WTC11 (cell line): ENCODE measurements around the gene C13orf46. TPM values are rescaled to one million over a fixed set of nuclear protein-coding genes. Genes with fewer than 3 reads are reported as not detected.

Source experiments
- ATAC-seq: fragments of 200-7000 bp; cut with Tn5 transposase; 2 replicates; pipeline ENCODE4 v1.10.0; 2021; ENCODE audit warnings: mild to moderate bottlenecking, moderate library complexity
- CTCF ChIA-PET: fragments of 300-600 bp; sonication (Branson Sonifier 250); formaldehyde crosslinking; loops from one replicate; lab custom pipeline; 2021; ENCODE audit warnings: antibody characterized with exemption; lab: Charles Lee
- POLR2A ChIA-PET: fragments of 350-600 bp; sonication (Branson Sonifier 250); formaldehyde crosslinking; loops from one replicate; lab custom pipeline; 2021; ENCODE audit warnings: antibody characterized with exemption; lab: Charles Lee
- DNase-seq: peaks from one replicate; pipeline ENCODE4 v3.0.0; 2021; ENCODE audit warnings: low spot score
- H3K27ac Mint-ChIP-seq: 2 replicates; pipeline ENCODE4 v1.8.0; 2021; ENCODE audit warnings: mixed read lengths
- H3K27me3 Mint-ChIP-seq: 2 replicates; pipeline ENCODE4 v1.8.0; 2021; ENCODE audit warnings: low read depth, mild to moderate bottlenecking, moderate library complexity, mixed read lengths
- H3K36me3 Mint-ChIP-seq: 2 replicates; pipeline ENCODE4 v1.8.0; 2021; ENCODE audit warnings: mixed read lengths
- H3K4me1 Mint-ChIP-seq: 2 replicates; pipeline ENCODE4 v1.8.0; 2022; ENCODE audit warnings: mixed read lengths
- H3K4me3 Mint-ChIP-seq: 2 replicates; pipeline ENCODE4 v1.8.0; 2021; ENCODE audit warnings: mild to moderate bottlenecking, moderate library complexity, mixed read lengths
- H3K9me3 Mint-ChIP-seq: 2 replicates; pipeline ENCODE4 v1.8.0; 2021; ENCODE audit warnings: mixed read lengths
- CTCF ChIP-seq: fragments of 200-600 bp; IDR thresholded peaks from 2 replicates; pipeline ENCODE4 v1.8.0; 2022; ENCODE audit warnings: antibody characterized with exemption
- ESRRA ChIP-seq: sonication (generic); formaldehyde crosslinking; IDR thresholded peaks from 2 replicates; pipeline ENCODE4 v1.8.1; 2022; ENCODE audit warnings: mild to moderate bottlenecking, missing genetic modification reagents, borderline replicate concordance
- GTF2I ChIP-seq: fragments of 250-450 bp; sonication (Bioruptor Pico); conservative IDR thresholded peaks from 2 replicates; pipeline ENCODE4 v1.4.0; 2021; ENCODE audit warnings: mild to moderate bottlenecking
- MAX ChIP-seq: sonication (generic); formaldehyde crosslinking; IDR thresholded peaks from 2 replicates; pipeline ENCODE4 v1.8.0; 2022; ENCODE audit warnings: mild to moderate bottlenecking, missing genetic modification reagents
- MYBL2 ChIP-seq: sonication (generic); formaldehyde crosslinking; IDR thresholded peaks from 2 replicates; pipeline ENCODE4 v1.8.1; 2023; ENCODE audit warnings: mild to moderate bottlenecking, moderate library complexity, missing genetic modification reagents
- OVOL2 ChIP-seq: fragments of 250-450 bp; sonication (Bioruptor Pico); IDR thresholded peaks from 2 replicates; pipeline ENCODE4 v1.9.0; 2021; ENCODE audit warnings: mild to moderate bottlenecking, borderline replicate concordance
- TEAD1 ChIP-seq: sonication (generic); formaldehyde crosslinking; IDR thresholded peaks from 2 replicates; pipeline ENCODE4 v1.8.0; 2022; ENCODE audit warnings: mild to moderate bottlenecking, missing genetic modification reagents
- USF1 ChIP-seq: sonication (generic); formaldehyde crosslinking; IDR thresholded peaks from 2 replicates; pipeline ENCODE4 v1.8.0; 2022; ENCODE audit warnings: mild to moderate bottlenecking, missing genetic modification reagents
- ZBTB21 ChIP-seq: sonication (generic); formaldehyde crosslinking; IDR thresholded peaks from 2 replicates; pipeline ENCODE4 v1.8.1; 2023; ENCODE audit warnings: mild to moderate bottlenecking, missing genetic modification reagents, borderline replicate concordance
- ZNF263 ChIP-seq: sonication (generic); formaldehyde crosslinking; IDR thresholded peaks from 2 replicates; pipeline ENCODE4 v1.8.1; 2022; ENCODE audit warnings: low read depth, mild to moderate bottlenecking, moderate library complexity, missing genetic modification reagents
- total RNA-seq: library from RNA; stranded (reverse); gene quantifications from 3 replicates; pipeline ENCODE4 v1.2.3, GENCODE V29; 2021

C13orf46 gene
- total RNA-seq, 1 experiment from 2014 or later = 0.50 TPM

- no peaks in the 10 kb centered on the region for H3K27me3 Mint-ChIP-seq
- ChIA-PET CTCF (interaction anchor here (0.6 to 1.8 kb wide), 17 partner anchors 10 to 288 kb away, joined by 3 to 12 read pairs (median 3); no protein-coding TSS in a partner anchor), POLR2A (no interaction called here)
- no peak for ATAC-seq
- H3K4me1 Mint-ChIP-seq = peaks cover 15% of the 10 kb centered on the region
- no peak for DNase-seq
- H3K9me3 Mint-ChIP-seq = peaks cover 4% of the 10 kb centered on the region; the same call in 1 of the 2 replicates
- no peak for TF ChIP-seq GTF2I
- no peak for TF ChIP-seq MYBL2 (CRISPR knock-in tag)
- no peak overlapping the region for H3K27ac Mint-ChIP-seq
- no peaks in the 10 kb centered on the region for H3K36me3 Mint-ChIP-seq
- H3K4me3 Mint-ChIP-seq = no peak overlapping the region
Observed at GRCh38 chr13:113905018-113905417, 68.9 kb downstream of the C13orf46 start.

- ChIA-PET POLR2A (no interaction called here), CTCF (interaction anchor here (0.6 to 1.8 kb wide), 18 partner anchors 10 to 287 kb away, joined by 3 to 12 read pairs (median 3); no protein-coding TSS in a partner anchor)
- Mint-ChIP-seq H3K9me3 (peaks cover 4% of the 10 kb centered on the region; the same call in 1 of the 2 replicates), H3K4me1 (peaks cover 15% of the 10 kb centered on the region), H3K27ac (no peak overlapping the region), H3K36me3 (no peaks in the 10 kb centered on the region), H3K4me3 (no peak overlapping the region), H3K27me3 (no peaks in the 10 kb centered on the region)
- TF ChIP-seq USF1 (no peak), MAX (CRISPR knock-in tag) (peak; percentile 45), TEAD1 (CRISPR knock-in tag) (peak; percentile 54; the same call in 1 of the 2 replicates), CTCF (0 out of 2 replicates have a peak, but pooled peaks have one; percentile 33)
- DNase-seq = peak; percentile 66
- ATAC-seq = peak; percentile 93
Observed at GRCh38 chr13:113904411-113904810, 69.5 kb downstream of the C13orf46 start.

- H3K4me1 Mint-ChIP-seq = peaks cover 12% of the 10 kb centered on the region
- no peak for ATAC-seq
Observed at GRCh38 chr13:113903912-113904311, 70.0 kb downstream of the C13orf46 start.

More at GRCh38 chr13:113903912-113904311, 70.0 kb downstream of the C13orf46 start:
- Mint-ChIP-seq H3K36me3 (no peaks in the 10 kb centered on the region), H3K9me3 (peaks cover 4% of the 10 kb centered on the region; the same call in 1 of the 2 replicates), H3K4me3 (no peak overlapping the region), H3K27me3 (no peaks in the 10 kb centered on the region), H3K27ac (no peak overlapping the region)
- POLR2A ChIA-PET = no interaction called here
- no peak for DNase-seq
- no peak for TF ChIP-seq OVOL2 (CRISPR knock-in tag)
- TF ChIP-seq USF1 = no peak
- no peak for TF ChIP-seq ESRRA (CRISPR knock-in tag)
- no peak for TF ChIP-seq ZNF263 (CRISPR knock-in tag)
- no peak for TF ChIP-seq ZBTB21 (CRISPR knock-in tag)
- CTCF ChIA-PET = interaction anchor here (0.6 to 1.8 kb wide), 10 partner anchors 13 to 180 kb away, joined by 3 to 12 read pairs (median 4); no protein-coding TSS in a partner anchor

Other genes starting within 250 kb of the C13orf46 start
- gene TMEM255B, start 214.8 kb downstream of the C13orf46 start, total RNA-seq = 4.7 to 5.9 TPM (median 4.8 TPM) in 3 replicates
- gene GAS6, start 110.0 kb downstream of the C13orf46 start, total RNA-seq = 29.4 to 33.7 TPM (median 33.7 TPM) in 3 replicates
- 16.5 to 22.3 TPM (median 16.9 TPM) in 3 replicates for gene RASA3, start 158.5 kb upstream of the C13orf46 start, total RNA-seq
- not detected in 3 replicates for gene CFAP97D2, start 205.2 kb upstream of the C13orf46 start, total RNA-seq